ENCODE results near the gene FXYD1. TPM values are rescaled to one million over a fixed set of nuclear protein-coding genes. Genes with fewer than 3 reads are reported as not detected.

FXYD1 gene
- total RNA-seq, 1 experiment from 2014 or later, result 13.3 TPM

DNA sequence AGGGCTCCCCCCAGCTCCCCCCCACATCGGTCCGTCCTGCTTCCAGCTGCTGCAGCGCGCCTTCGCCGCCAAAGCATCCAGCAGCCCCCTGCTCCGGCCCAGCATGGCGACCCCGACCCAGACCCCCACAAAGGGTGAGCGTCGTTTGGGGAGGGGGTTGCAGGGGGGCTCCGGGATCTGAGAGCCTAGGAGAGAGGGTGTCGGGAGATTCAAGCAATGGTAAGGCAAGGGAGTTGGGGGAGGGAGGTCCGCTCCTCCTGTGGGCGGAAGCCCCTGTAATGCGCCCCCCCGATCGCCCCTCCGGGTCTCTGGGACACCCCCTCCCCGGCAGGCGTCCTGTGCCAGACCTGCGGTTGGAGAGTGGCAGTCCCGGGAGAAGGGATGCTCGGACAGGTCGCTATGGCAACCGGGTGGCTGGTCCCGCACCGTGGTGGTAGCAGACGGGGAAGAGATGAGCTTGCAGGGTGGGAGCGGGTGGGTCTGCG lies 4.6 kb downstream of the FXYD1 start, which contains the start of gene FXYD7:
FXYD7 (plus strand) TSS at position 25 of the 485 bp plus-strand sequence; CDS start at position 104, 79 bp downstream.
- TF ChIP-seq, protein P1, sequence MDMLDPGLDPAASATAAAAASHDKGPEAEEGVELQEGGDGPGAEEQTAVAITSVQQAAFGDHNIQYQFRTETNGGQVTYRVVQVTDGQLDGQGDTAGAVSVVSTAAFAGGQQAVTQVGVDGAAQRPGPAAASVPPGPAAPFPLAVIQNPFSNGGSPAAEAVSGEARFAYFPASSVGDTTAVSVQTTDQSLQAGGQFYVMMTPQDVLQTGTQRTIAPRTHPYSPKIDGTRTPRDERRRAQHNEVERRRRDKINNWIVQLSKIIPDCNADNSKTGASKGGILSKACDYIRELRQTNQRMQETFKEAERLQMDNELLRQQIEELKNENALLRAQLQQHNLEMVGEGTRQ (CRISPR knock-in tag; IDR thresholded peaks at IDR 0.05), result no peak
- TF ChIP-seq SP1 (CRISPR knock-in tag; conservative IDR thresholded peaks at IDR 0.05), result 0 out of 2 replicates have a peak, but pooled peaks have one; percentile 2
- TF ChIP-seq, protein P2, sequence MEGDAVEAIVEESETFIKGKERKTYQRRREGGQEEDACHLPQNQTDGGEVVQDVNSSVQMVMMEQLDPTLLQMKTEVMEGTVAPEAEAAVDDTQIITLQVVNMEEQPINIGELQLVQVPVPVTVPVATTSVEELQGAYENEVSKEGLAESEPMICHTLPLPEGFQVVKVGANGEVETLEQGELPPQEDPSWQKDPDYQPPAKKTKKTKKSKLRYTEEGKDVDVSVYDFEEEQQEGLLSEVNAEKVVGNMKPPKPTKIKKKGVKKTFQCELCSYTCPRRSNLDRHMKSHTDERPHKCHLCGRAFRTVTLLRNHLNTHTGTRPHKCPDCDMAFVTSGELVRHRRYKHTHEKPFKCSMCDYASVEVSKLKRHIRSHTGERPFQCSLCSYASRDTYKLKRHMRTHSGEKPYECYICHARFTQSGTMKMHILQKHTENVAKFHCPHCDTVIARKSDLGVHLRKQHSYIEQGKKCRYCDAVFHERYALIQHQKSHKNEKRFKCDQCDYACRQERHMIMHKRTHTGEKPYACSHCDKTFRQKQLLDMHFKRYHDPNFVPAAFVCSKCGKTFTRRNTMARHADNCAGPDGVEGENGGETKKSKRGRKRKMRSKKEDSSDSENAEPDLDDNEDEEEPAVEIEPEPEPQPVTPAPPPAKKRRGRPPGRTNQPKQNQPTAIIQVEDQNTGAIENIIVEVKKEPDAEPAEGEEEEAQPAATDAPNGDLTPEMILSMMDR (IDR thresholded peaks at IDR 0.05), result peak; percentile 14; the same call in 1 of the 2 replicates
- no peaks in the 10 kb centered on the region for H3K9me3 Mint-ChIP-seq
- 0 out of 2 replicates have a peak within 1 kb of the TSS, but pooled peaks have one; percentile 49 for H3K27ac Mint-ChIP-seq
- DNase-seq (ENCODE audit: low spot score) (peak; percentile 63), ATAC-seq (no peak)
- ChIA-PET POLR2A (interaction anchor here (0.9 to 2.4 kb wide), 2 partner anchors 9 to 28 kb away, joined by 3 to 9 read pairs; no protein-coding TSS in a partner anchor), CTCF (interaction anchor here (0.5 to 5.5 kb wide), 19 partner anchors 10 to 327 kb away, joined by 3 to 143 read pairs (median 4); partner anchors contain the start of genes FXYD3 and FXYD5)
- H3K36me3 Mint-ChIP-seq, result peaks cover 2% of the 10 kb centered on the region; the same call in 1 of the 2 replicates
- peaks cover 44% of the 10 kb centered on the region for H3K4me1 Mint-ChIP-seq
- H3K4me3 Mint-ChIP-seq, result peak within 1 kb of the TSS; percentile 91
- H3K27me3 Mint-ChIP-seq (ENCODE audit: low read depth), result peaks cover 32% of the 10 kb centered on the region

- peaks cover 31% of the 10 kb centered on the region for H3K27me3 Mint-ChIP-seq (ENCODE audit: low read depth)
- H3K36me3 Mint-ChIP-seq, result peaks cover 2% of the 10 kb centered on the region; the same call in 1 of the 2 replicates
- POLR2A ChIA-PET, result interaction anchor here (0.6 to 2.4 kb wide), 2 partner anchors 8 to 113 kb away, joined by 3 to 9 read pairs; no protein-coding TSS in a partner anchor
Observed at GRCh38 chr19:35143818-35144217, 5.2 kb downstream of the FXYD1 start.

GRCh38 chr19:35144259-35144599 lies 5.6 kb downstream of the FXYD1 start:
- DNase-seq (ENCODE audit: low spot score), result no peak
- Mint-ChIP-seq H3K4me1 (peaks cover 42% of the 10 kb centered on the region), H3K27ac (no peak overlapping the region), H3K27me3 (ENCODE audit: low read depth) (peaks cover 28% of the 10 kb centered on the region), H3K36me3 (peaks cover 2% of the 10 kb centered on the region; the same call in 1 of the 2 replicates), H3K4me3 (peak overlapping the region; percentile 68), H3K9me3 (no peaks in the 10 kb centered on the region)
- ATAC-seq, result no peak
- TF ChIP-seq NR2C2 (CRISPR knock-in tag; IDR thresholded peaks at IDR 0.05) (no peak), NFATC4 (CRISPR knock-in tag; IDR thresholded peaks at IDR 0.05) (no peak), MYBL2 (CRISPR knock-in tag; IDR thresholded peaks at IDR 0.05) (no peak), USF1 (CRISPR knock-in tag; IDR thresholded peaks at IDR 0.05) (no peak), PREB (CRISPR knock-in tag; IDR thresholded peaks at IDR 0.05; ENCODE audit: borderline replicate concordance) (no peak), NR3C1 (CRISPR knock-in tag; conservative IDR thresholded peaks at IDR 0.05; ENCODE audit: low read depth) (no peak), NFE2L1 (CRISPR knock-in tag; IDR thresholded peaks at IDR 0.05) (no peak), JAZF1 (CRISPR knock-in tag; IDR thresholded peaks at IDR 0.05) (no peak), ZBTB21 (CRISPR knock-in tag; IDR thresholded peaks at IDR 0.05; ENCODE audit: borderline replicate concordance) (no peak), KAT7 (CRISPR knock-in tag; IDR thresholded peaks at IDR 0.05; ENCODE audit: borderline replicate concordance) (no peak), RORB (CRISPR knock-in tag; IDR thresholded peaks at IDR 0.05) (no peak), ZMAT4 (CRISPR knock-in tag; IDR thresholded peaks at IDR 0.05) (no peak), GTF2I (CRISPR knock-in tag; conservative IDR thresholded peaks at IDR 0.05) (no peak), CREB1 (CRISPR knock-in tag; IDR thresholded peaks at IDR 0.05) (no peak)
- TF ChIP-seq, protein P3, sequence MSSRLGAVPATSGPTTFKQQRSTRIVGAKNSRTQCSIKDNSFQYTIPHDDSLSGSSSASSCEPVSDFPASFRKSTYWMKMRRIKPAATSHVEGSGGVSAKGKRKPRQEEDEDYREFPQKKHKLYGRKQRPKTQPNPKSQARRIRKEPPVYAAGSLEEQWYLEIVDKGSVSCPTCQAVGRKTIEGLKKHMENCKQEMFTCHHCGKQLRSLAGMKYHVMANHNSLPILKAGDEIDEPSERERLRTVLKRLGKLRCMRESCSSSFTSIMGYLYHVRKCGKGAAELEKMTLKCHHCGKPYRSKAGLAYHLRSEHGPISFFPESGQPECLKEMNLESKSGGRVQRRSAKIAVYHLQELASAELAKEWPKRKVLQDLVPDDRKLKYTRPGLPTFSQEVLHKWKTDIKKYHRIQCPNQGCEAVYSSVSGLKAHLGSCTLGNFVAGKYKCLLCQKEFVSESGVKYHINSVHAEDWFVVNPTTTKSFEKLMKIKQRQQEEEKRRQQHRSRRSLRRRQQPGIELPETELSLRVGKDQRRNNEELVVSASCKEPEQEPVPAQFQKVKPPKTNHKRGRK (CRISPR knock-in tag; IDR thresholded peaks at IDR 0.05; ENCODE audit: borderline replicate concordance), result no peak
- TF ChIP-seq, protein P1 (CRISPR knock-in tag; IDR thresholded peaks at IDR 0.05), result no peak
- POLR2A ChIA-PET, result interaction anchor here (0.6 to 2.4 kb wide), 2 partner anchors 8 to 113 kb away, joined by 3 to 9 read pairs; no protein-coding TSS in a partner anchor
- CTCF ChIA-PET, result interaction anchor here (0.8 to 5.5 kb wide), 9 partner anchors 9 to 88 kb away, joined by 3 to 143 read pairs (median 4); partner anchors contain the start of genes FXYD5 and LGI4

More at GRCh38 chr19:35143818-35144217, 5.2 kb downstream of the FXYD1 start:
- peaks cover 43% of the 10 kb centered on the region for H3K4me1 Mint-ChIP-seq
- CTCF ChIA-PET, result interaction anchor here (0.5 to 5.5 kb wide), 10 partner anchors 9 to 120 kb away, joined by 3 to 143 read pairs (median 4); partner anchors contain the start of genes FXYD3 and FXYD5
- no peaks in the 10 kb centered on the region for H3K9me3 Mint-ChIP-seq
- H3K27ac Mint-ChIP-seq, result no peak overlapping the region
- peak overlapping the region; percentile 68 for H3K4me3 Mint-ChIP-seq
- TF ChIP-seq CREM (CRISPR knock-in tag; IDR thresholded peaks at IDR 0.05), result no peak
- no peak for TF ChIP-seq ZNF671 (CRISPR knock-in tag; IDR thresholded peaks at IDR 0.05)
- no peak for TF ChIP-seq OVOL2 (CRISPR knock-in tag; IDR thresholded peaks at IDR 0.05; ENCODE audit: borderline replicate concordance)
- ATAC-seq, result no peak
- no peak for DNase-seq (ENCODE audit: low spot score)

Measured in WTC11 (cell line).